ENCODE results near the gene CACNA2D3. TPM values are rescaled to one million over a fixed set of nuclear protein-coding genes. Genes with fewer than 3 reads are reported as not detected.
A peak's percentile ranks its signal among the peaks of the same experiment; 100 is the strongest.

CACNA2D3 gene
- total RNA-seq, 1 experiment from 2014 or later: 2.0 TPM

DNA sequence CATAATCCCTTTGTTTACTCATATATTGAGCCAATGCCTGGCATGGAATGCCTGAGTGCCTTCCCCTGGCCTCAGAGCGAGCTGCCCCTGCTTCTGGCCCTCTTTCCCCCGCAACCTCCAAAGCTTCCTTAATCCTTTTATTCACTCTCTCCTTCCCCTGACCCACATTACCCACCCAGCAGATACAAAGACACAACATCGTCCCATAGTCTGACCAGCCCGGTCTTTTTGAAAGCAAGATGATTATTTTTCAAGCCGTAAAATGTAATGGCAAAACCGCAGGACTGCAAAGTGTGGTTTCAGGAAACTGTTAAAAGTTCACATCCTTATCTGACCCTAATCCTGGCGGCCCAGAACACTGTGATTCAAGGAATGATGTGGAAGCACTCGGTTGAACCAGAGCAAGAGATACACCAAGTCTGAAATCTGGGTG, 883.9 kb downstream of the CACNA2D3 start:
- peak; percentile 61 for DNase-seq (ENCODE audit: low read depth)

DNA sequence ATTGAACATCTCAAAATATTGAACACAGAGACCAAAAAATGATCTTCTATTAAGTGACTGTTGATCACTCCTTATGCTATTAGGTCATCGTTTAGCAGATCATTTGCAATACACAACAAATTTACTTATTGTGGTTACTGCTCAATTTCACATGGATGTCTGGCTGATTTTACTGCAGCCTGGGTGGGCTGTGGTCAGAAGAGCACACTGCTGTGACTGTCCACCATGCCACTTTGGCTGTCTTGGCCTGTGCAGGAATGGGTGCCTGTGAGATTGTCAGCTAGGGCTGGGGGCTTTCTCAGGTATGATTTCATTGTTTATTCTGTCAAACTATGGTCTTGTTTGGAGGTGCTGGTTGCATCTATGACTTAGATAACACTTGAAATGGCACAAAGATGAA, 885.6 kb downstream of the CACNA2D3 start:
- no peak for DNase-seq (ENCODE audit: low read depth)

DNA sequence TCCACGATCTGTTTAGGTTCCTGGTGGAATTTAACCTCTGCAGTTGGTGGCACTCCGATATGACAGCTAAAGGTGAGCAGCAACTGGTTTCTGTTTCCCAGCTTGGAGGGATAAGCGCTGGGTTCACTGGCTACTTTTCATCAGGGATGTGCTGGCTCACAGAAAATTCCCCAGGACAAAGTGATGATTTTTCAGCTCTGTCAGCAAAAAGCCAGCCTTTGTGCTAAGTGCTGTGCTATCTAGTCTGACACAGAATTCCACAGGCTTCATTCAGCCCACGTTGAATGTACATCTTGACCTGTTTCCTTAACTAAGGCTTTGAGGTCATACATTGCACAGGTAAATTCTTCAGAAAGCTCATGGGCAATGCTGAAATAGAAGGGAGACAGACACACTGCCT, 887.0 kb downstream of the CACNA2D3 start:
- DNase-seq (ENCODE audit: low read depth): no peak

DNA sequence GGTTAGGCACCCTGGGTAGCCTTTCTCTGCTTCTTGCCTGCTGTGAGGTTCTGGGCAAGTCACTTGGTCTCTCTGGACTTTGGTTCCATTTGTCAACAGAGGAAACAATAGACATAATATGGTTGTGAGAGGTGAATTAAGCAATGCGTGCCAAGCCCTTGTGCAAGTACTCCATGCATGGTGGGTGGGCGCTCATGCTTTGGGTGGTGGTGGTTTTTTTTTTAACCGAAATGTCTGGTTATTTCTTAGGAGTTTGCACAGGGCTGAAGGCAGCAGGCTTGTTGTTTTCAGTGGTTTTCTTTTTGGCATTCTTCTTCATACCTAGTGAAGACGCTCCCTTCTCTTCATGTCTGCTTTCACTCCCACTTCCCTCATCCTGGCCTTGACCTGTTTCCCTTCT, 889.7 kb downstream of the CACNA2D3 start:
- no peak for DNase-seq (ENCODE audit: low read depth)

DNA sequence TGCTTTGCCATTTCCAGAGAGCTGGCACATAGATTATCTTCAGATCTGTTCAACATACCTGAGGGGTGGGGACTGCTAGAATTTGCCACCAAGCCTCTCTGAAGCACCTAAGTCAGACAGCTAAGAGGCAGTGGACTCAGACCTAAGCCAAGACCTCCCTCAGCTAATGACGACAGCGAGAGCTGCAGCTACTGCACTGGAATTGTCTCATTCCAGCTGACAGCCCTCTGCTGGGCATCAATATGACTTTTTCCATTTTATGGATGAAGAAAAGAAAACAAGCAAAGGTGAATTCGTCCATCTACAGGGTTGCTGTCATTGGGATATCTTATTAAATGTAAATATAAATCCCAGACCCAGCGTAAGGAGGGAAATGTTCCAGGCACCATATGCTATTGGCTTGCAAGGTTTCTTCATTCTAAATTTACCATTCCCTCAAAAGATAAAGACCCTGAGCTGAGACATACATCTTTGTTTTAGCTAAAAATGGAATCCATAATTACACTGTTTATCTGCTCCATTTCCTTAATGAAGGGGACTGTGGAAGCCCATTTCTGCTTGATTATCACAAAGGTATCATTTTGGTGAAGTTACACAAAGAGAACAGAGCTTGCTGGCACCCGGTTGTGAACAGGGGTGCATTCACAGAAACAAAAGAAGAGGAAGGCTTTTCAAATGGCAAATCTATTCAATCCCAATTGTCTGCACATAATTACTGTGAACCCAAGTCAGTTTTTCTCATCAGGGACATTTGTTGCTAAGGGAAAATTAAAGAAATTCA, 891.0 kb downstream of the CACNA2D3 start:
- peak; percentile 52 for DNase-seq (ENCODE audit: low read depth)

DNA sequence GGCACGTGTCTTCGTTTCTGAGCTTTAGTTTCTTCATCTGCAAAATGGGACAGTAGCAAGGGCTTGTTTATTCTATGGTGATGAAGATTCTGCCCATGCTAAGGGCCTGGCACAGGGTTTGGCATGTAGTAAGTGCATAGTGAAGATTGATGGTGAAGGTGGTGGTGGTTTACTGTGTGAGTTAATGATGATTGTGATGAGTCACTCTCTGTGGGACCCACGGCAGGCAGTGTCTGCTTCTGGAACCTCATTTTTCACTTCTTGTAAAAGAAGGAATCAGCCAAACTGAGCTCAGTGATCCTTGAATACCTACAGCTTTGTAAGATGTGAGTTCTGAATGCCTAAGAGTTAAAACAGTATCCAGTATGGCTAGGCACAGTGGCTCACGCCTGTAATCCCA, 891.7 kb downstream of the CACNA2D3 start:
- DNase-seq (ENCODE audit: low read depth): peak; percentile 64

DNA sequence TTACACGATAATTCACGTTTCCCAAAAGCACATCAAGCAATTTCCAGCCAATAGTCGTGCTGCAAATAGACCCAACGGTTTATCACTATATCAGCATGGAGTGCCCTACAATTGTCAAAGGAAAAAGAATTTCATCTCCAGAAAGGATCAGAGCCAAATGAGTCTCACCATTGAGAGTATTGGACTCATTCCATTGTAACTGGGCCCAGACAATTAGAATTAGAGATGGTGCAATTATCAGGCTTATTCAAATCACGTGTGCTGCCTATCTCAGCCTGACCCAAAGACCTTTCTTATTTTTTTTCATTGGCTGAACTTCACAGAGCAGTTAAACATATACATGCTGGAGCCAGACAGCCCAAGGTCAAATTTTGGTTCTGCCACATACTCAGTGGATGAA, 892.6 kb downstream of the CACNA2D3 start:
- DNase-seq (ENCODE audit: low read depth): no peak

DNA sequence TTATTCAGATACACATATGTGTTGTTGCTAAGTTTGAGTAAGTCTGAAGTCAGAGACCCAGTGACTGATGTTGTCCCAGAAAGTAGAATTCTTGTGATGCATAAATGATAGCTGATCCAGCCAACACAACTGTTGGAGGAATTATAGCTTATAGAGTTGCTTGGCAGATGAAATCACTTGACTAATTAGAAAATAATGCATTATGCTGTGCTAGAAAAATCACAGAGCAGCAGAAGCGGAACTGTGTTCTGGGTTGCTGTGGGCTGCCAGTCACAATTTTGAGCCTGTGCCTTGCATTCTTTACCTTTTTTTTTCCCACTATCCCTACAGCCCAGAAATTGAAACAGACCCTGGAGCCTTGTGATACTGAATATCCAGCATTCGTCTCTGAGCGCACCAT, 895.5 kb downstream of the CACNA2D3 start:
- no peak for DNase-seq (ENCODE audit: low read depth)

DNA sequence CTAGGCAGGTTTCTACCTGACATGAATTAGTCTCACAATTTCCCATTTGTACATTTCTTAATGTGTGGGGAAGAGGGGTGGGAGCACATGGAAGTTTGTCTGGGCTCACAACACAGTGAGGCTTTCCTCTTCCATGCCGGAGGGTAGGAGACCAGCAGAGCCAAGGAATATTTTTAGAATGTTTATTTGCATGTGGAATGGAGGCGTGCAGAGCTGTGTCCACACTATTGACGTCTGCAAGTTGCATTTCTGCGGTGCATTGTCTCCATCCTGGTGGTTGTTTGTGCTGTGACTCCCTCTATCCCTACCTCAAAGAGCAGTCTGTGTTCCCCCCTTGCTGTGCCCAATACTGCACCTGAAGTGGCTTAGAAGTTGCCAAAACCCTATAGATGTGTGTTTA, 908.6 kb downstream of the CACNA2D3 start:
- no peak for DNase-seq (ENCODE audit: low read depth)

DNA sequence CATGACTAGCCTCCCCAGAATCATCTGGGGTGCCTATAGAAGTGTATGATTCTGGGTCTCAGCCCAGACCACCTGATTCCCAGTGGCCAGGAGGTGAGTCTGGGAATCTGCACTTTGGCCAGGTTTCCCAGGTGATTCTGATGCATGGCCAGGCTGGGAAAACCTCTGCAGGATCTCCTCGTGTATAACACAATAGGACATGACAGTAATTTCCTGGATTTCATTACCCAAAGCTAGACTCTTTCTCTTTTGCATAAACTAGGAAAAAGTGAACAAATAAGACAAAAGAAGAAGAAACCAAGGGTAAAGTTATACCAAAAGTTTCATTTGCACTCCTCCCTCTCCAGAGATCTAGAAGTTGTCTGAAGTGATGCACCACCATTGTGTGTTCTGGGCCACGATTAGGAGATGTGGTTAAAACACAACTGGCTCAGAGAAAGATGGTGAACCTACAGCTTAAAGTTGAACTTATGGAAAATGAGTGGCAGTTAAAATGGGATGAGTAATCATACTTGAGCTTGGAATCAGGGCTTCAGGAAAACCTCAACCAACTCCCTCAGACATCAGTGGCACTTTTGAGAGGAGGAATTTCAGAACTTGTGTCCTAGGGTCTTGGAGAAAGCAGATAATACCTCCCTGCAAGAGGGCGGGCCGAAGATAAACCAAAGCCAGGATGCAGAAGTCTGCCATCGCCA, 914.7 kb downstream of the CACNA2D3 start:
- DNase-seq (ENCODE audit: low read depth): no peak

DNA sequence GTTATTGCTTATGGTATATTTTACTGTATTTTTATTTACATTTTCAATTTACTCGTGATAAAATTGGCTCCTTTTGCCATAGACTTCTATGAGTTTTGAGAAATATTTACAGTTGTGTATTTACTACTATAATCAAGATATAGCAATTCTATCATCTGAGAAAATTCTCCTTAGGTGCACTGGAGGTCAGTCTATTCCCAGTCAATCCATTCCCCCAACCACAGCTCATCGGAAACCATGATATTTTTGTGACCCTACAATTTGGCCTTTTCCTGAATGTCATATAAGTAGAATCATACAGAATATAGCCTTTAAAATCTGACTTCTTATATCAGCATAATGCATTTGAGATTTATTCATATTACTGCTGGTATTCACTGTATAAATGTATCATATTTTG, 920.2 kb downstream of the CACNA2D3 start:
- peak; percentile 29 for DNase-seq (ENCODE audit: low read depth)

DNA sequence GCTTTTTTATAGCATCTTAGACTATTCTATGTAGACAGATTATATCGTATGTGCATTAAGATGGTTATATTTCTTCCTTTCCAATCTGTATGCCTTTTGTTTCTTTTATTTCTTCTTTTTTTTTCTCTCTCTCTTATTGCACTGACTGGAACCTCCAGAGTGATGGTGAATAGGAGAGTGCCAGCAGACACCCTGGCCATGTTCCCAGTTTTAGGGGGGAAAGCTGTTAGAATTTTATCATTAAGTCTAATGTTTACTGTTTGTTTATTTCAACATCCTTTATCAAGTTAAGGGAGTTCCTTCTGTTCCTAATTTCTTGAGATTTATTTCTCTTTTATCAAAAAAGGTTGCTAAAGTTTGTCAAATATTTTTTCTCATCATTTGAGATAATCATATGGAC, 922.1 kb downstream of the CACNA2D3 start:
- DNase-seq (ENCODE audit: low read depth): no peak

DNA sequence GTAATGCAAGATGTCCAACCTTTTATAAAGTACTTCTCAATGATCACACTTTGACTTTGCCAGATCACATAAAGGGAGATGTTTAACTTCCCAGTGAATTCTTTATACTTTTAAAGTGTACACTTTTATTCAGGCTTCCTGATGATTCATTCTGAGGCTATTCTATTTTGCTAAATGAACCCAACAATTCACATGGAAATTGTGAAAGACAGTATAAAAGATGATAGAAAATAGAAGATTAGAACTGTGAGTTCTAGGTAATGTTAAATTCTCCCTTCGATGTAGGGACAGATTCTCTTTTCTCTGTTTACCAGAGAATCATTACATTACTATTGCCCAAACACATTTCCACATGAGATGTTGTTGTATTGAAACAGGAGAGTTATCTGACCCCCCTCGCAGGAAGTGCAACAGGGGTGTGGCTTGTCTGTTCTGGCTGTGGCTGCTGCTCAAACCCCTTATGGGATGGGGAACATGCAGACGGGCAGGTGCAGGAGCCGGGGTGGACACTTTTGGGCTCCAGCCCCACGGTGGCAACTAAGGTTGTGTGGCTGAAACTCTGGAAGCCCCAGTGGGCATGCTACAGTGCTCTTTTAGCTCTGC, 936.8 kb downstream of the CACNA2D3 start:
- peak; percentile 15 for DNase-seq (ENCODE audit: low read depth)

DNA sequence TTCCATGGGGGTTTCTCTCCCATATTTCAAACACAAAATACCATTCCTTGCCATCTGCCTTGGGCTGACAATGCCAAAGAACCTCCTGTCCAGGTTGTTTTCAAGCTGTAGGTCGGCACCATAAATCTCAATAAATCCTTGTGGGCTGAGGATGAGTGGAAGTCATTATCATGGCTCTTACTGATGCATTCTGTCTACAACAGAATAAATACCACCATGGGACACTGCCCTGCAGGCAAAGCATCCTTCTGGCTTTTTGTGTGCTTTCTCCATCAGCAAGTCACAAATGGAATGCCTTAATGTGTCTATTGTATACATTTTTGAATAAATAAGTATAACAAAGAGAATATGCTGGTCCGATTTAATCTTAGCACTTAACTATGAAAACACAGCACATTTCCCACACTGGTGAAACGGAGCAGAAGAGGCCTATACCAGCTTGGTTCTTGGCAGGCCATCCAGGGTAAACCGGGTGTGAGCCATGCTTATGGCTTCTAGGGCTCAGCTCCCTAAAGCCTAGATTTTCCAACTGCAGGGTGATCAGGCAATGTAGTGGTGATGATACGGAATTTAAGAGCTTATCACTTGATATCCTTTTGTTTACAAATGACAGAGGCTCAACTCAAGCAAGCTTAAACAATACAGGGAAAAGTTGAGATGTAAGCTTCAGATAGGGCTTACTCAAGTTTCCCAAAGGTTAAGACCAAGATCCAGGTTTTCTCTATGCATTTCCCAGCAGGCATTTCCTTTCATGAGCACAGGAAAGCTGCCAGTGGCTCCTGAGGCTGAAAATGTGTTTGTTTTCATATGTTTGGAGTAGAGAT, 938.8 kb downstream of the CACNA2D3 start:
- peak; percentile 15 for DNase-seq (ENCODE audit: low read depth)

DNA sequence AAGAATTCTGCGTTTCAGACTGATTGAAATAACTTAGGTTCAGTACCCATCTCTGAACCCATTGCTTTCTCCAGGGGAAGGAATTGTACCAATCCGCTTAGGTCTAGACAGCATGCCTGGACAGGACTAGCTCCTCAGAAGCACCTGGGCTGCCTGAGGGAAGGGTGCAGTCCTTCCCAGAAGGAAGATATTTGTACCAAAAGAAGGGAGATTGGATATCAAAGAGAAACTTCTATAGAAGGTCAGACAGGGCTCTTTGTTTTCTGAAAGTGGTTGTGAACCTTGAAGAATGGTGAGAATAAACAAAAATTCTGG, 939.3 kb downstream of the CACNA2D3 start:
- no peak for DNase-seq (ENCODE audit: low read depth)

DNA sequence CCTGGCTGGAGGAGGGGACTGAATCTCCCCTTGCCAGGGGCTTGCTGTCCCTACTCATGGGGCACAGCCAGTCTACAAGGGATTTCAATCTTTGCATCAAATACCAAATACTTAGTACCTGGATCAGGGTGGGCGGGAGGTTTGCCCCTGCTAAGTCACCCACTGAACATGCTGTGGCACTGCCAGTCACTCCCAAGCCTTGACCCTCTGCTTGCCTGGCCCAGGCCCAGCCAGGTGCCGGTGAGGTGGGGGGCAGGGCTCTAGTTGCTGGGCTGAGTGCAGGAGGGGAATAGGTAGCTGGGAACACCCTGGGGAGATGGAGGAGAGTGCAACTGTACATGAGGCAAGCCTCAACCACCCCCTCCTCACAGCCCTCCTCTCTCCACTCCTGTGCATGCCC, 941.8 kb downstream of the CACNA2D3 start:
- no peak for DNase-seq (ENCODE audit: low read depth)

DNA sequence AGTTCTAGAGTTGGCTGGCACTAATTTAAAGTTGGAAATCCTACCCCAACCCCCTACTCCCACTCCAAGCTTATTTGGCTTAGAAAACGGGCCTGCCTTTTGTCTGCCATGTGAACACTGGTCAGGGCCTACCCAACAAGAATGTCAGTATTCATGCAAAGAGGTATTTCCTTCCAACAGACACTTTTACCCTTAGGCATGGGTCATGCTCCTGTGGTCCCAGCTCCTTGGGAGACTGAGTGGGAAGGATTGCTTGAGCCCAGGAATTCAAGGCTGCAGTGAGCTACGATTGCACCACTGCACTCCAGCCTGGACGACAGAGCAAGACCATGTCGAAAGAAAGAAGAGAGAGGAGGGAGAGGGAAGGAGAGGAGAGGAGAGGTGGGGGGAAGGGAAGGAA, 943.0 kb downstream of the CACNA2D3 start:
- DNase-seq (ENCODE audit: low read depth): no peak

DNA sequence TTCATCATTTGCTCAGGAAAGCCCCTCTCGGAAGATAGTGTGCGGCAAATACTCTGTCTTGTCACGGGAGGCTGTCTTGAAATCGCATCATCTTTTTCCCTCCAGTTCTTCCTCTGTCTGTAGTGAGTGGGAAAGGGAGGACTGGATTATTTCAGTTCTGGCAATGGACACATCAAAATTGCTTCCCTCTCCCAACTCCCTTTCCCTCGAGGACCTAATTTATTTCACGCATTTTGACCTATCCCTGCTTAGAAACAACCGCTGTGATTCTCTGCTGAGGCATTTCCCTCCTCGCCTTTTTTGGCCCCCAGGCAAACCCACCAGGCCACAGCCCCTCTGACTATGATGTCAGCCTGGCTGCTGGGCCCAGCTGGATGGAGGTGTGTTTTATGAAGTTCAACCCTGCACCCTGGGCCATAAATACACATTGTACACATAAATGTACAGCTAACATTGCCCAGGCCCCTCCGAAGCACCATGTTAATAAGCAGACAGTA, 944.2 kb downstream of the CACNA2D3 start:
- DNase-seq (ENCODE audit: low read depth): peak; percentile 29

DNA sequence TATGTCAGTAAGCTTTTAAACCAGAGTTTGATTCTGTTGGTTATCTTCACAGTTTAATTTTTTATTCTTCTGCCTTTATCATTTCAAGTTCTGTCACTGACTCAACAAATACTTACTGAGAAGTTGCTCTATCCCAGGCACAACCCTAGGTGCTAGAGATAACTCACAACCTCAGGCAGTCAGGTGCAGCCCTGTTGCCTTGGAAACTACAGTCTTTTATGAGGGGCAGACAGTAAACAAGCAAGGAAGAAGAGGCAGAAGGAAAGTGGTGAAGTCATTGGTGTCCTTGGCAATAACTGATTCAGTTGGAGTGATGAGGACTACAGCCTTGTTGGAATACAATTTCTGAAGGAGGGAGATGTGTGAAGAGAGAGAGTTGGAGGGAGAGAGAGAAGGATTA, 947.6 kb downstream of the CACNA2D3 start:
- no peak for DNase-seq (ENCODE audit: low read depth)

DNA sequence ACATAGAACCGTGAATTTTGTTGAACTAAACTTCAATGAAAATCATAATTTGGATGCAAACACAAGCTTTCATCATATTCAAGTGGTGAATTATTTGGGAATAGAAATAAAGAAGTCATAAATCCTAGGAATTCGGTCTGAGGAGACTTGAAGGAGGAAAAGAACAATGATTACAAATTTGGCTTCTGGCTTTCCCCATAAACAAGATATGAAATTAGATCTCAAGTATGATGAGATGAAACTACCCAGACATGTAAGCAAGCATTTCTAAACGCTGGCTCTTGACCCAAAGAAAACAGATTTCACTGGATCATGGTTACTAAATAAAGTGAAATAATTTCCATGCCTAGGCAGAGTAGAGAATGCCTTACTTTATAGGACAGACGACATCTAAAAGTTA, 952.4 kb downstream of the CACNA2D3 start:
- DNase-seq (ENCODE audit: low read depth): no peak

DNA sequence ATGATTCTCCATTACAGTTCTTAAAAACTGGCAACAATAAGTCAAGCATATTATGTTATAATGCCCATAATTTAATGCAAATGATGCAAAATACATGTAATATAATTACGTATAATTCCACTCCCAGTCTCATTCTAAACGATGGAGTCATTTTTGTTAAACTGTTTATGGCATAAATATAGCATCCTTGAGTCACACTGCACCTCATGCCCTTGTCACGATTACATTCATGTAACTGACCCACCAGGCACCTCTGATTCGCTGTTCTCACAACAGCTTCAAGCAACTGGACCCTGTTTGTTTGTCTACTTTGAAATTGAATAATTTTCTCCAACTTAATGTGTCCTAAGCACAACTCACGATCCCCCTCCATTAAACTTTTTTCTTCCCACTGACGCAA, 953.5 kb downstream of the CACNA2D3 start:
- DNase-seq (ENCODE audit: low read depth): no peak

DNA sequence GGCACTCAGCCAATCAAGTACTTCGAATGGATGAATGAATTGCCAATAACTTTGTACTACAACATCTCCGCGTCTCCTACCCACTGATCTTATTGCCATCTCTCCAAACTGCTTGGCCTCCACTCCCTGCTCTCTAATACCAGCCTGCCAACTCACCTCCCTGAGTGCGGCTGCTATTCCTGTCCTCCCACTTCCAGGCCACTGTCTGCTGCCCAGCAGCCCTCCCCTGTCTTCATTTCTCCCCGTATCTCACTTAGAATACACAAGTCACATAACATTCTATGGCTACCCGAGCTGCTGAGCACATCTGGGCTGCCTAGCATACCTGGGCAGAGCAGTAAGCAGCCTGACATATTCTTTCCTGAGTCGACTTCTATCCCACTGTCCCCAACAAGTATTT, 955.4 kb downstream of the CACNA2D3 start:
- DNase-seq (ENCODE audit: low read depth): no peak
